HG03159 (cell line): ENCODE data around the gene TEAD1.

Experiments
- ATAC-seq: cut with Tn5 transposase; IDR thresholded peaks from one replicate; pipeline ENCODE4 v1.9.1; 2021; ENCODE audit warnings: mild to moderate bottlenecking, moderate library complexity; ENCODE audit not compliant: unreplicated experiment

Gene TEAD1

GRCh38 chr11:12785901-12786300 is 111.7 kb downstream of the TEAD1 start:
- no peak for ATAC-seq

GRCh38 chr11:12786450-12786849 is 112.2 kb downstream of the TEAD1 start:
- ATAC-seq = no peak

- ATAC-seq = no peak
Measured at GRCh38 chr11:12786891-12787290, 112.7 kb downstream of the TEAD1 start.

- ATAC-seq = no peak
Measured at GRCh38 chr11:12787847-12788246, 113.6 kb downstream of the TEAD1 start.

- no peak for ATAC-seq
Measured at GRCh38 chr11:12789054-12789453, 114.8 kb downstream of the TEAD1 start.

- no peak for ATAC-seq
Measured at GRCh38 chr11:12789596-12790215, 115.5 kb downstream of the TEAD1 start.

GRCh38 chr11:12790861-12791616 is 116.8 kb downstream of the TEAD1 start:
- no peak for ATAC-seq

- ATAC-seq = no peak
Measured at GRCh38 chr11:12792018-12792417, 117.8 kb downstream of the TEAD1 start.

GRCh38 chr11:12792590-12792989 is 118.4 kb downstream of the TEAD1 start:
- no peak for ATAC-seq

GRCh38 chr11:12793065-12793464 is 118.8 kb downstream of the TEAD1 start:
- no peak for ATAC-seq

GRCh38 chr11:12793506-12793905 is 119.3 kb downstream of the TEAD1 start:
- no peak for ATAC-seq

- ATAC-seq = no peak
Measured at GRCh38 chr11:12794576-12795230, 120.5 kb downstream of the TEAD1 start.

- ATAC-seq = no peak
Measured at GRCh38 chr11:12797996-12798395, 123.8 kb downstream of the TEAD1 start.

- no peak for ATAC-seq
Measured at GRCh38 chr11:12798609-12799011, 124.4 kb downstream of the TEAD1 start.

- ATAC-seq = no peak
Measured at GRCh38 chr11:12799334-12799835, 125.2 kb downstream of the TEAD1 start.

GRCh38 chr11:12800032-12800671 is 125.9 kb downstream of the TEAD1 start:
- no peak for ATAC-seq

- no peak for ATAC-seq
Measured at GRCh38 chr11:12800871-12801270, 126.7 kb downstream of the TEAD1 start.

GRCh38 chr11:12801976-12802375 is 127.8 kb downstream of the TEAD1 start:
- no peak for ATAC-seq

GRCh38 chr11:12802418-12803085 is 128.3 kb downstream of the TEAD1 start:
- no peak for ATAC-seq

- ATAC-seq = no peak
Measured at GRCh38 chr11:12803086-12803826, 129.0 kb downstream of the TEAD1 start.
